K562 (cell line): ENCODE measurements around the gene PLXNB1. TPM values are rescaled to one million over a fixed set of nuclear protein-coding genes. Genes with fewer than 3 reads are reported as not detected.

Experiments used
- ATAC-seq: fragments of 200-7000 bp; cut with Tn5 transposase; 3 replicates; pipeline ENCODE4 v1.9.1; 2020; ENCODE audit warnings: moderate library complexity
- BruUV-seq: library from RNA; stranded (reverse); fragments of 400-500 nt; replicated peaks from 2 replicates; lab custom pipeline; 2021; lab: Mats Ljungman, UMichigan
- CTCF ChIA-PET: fragments of 300-600 bp; formaldehyde crosslinking; extraction: SDS; loops from one replicate; lab custom pipeline; 2021; ENCODE audit warnings: low intra/inter-chr PET ratio; lab: Yijun Ruan, JAX
- POLR2A ChIA-PET: fragments of 300-600, 350-650 bp; sonication (Branson Sonifier 250); formaldehyde crosslinking; extraction: SDS; loops from one replicate; lab custom pipeline; 2021; ENCODE audit warnings: antibody characterized with exemption, inconsistent platforms; lab: Yijun Ruan, JAX
- DNase-seq, 4 experiments: peaks; one replicate each; pipeline versions ENCODE4 v3.0.0 to v3.0.0-alpha.2; 2011 to 2018; ENCODE audit warnings: low spot score in 3 of 4, mixed read lengths in 3 of 4; ENCODE audit errors: extremely low read depth in 1 of 4
- FAIRE-seq: peaks from 2 replicates; lab custom pipeline; 2011; peaks lifted over from hg19 to GRCh38; lab: Jason Lieb, UNC
- H2AFZ ChIP-seq: 2 replicates; pipeline ENCODE4 v1.6.0; 2011; ENCODE audit warnings: low read depth, low read length, control low read depth, inconsistent platforms
- H3K27ac ChIP-seq: fragments of 200-600 bp; 3 replicates; pipeline ENCODE4 v1.8.0; 2011; ENCODE audit warnings: low read depth, mild to moderate bottlenecking, control low read depth, inconsistent platforms, low read length, moderate library complexity, mixed read lengths; ENCODE audit errors: extremely low read depth
- H3K27me3 ChIP-seq, 2 experiments: fragments of 300-600 bp in 1 of 2; 2 replicates in 1 of 2; 3 replicates in 1 of 2; pipeline versions ENCODE4 v1.6.0 to v1.8.0; 2011; ENCODE audit warnings: inconsistent platforms in 2 of 2, low read length in 2 of 2, mild to moderate bottlenecking in 1 of 2, mixed read lengths in 1 of 2, moderate library complexity in 1 of 2; ENCODE audit not compliant: control insufficient read depth in 2 of 2, insufficient read depth in 2 of 2
- H3K36me3 ChIP-seq: fragments of 300-600 bp; 3 replicates; pipeline ENCODE4 v1.8.0; 2011; ENCODE audit warnings: mild to moderate bottlenecking, low read length, inconsistent platforms; ENCODE audit not compliant: control insufficient read depth, insufficient read depth
- H3K4me1 ChIP-seq, 2 experiments: fragments of 200-600 bp in 1 of 2; replicated peaks in 1 of 2; 2 replicates in 1 of 2; 3 replicates in 1 of 2; pipeline versions ENCODE4 v1.5.1 to v1.8.0; 2011; ENCODE audit warnings: inconsistent platforms in 2 of 2, low read length in 2 of 2, mild to moderate bottlenecking in 1 of 2, mixed read lengths in 1 of 2, moderate library complexity in 1 of 2; ENCODE audit not compliant: control insufficient read depth in 2 of 2, insufficient read depth in 2 of 2
- H3K4me2 ChIP-seq: 2 replicates; pipeline ENCODE4 v1.6.1; 2011; ENCODE audit warnings: low read length, control low read depth, inconsistent platforms, mixed read lengths; ENCODE audit not compliant: insufficient read depth
- H3K4me3 ChIP-seq: fragments of 200-600 bp; sonication (generic), shearing (Covaris generic); 2 replicates; pipeline ENCODE4 v1.5.1; 2016; ENCODE audit warnings: control low read depth, inconsistent platforms
- H3K79me2 ChIP-seq: fragments of 200-600 bp; 3 replicates; pipeline ENCODE4 v1.8.0; 2011; ENCODE audit warnings: low read length, inconsistent platforms; ENCODE audit not compliant: control insufficient read depth, insufficient read depth
- H3K9ac ChIP-seq, 2 experiments: 2 replicates each; pipeline versions ENCODE4 v1.6.0 to v1.6.1; 2011; ENCODE audit warnings: low read depth in 2 of 2, low read length in 2 of 2, control low read depth in 1 of 2, inconsistent platforms in 1 of 2, mild to moderate bottlenecking in 1 of 2, mixed read lengths in 1 of 2; ENCODE audit not compliant: insufficient read depth in 1 of 2
- H3K9me1 ChIP-seq: one replicate; pipeline ENCODE4 v1.6.0; 2011; ENCODE audit warnings: inconsistent platforms, mild to moderate bottlenecking, low read length, moderate library complexity; ENCODE audit not compliant: control insufficient read depth, insufficient read depth
- H3K9me3 ChIP-seq: replicated peaks from 2 replicates; pipeline ENCODE4 v1.5.1; 2011; ENCODE audit warnings: low read depth, low read length, inconsistent platforms; ENCODE audit not compliant: control insufficient read depth, insufficient read depth
- H4K20me1 ChIP-seq: replicated peaks from 2 replicates; pipeline ENCODE4 v1.6.1; 2011; ENCODE audit warnings: low read length, inconsistent platforms, mixed read lengths; ENCODE audit not compliant: control insufficient read depth, insufficient read depth
- CTCF ChIP-seq, 3 experiments: IDR thresholded peaks in 2 of 3; conservative IDR thresholded peaks in 1 of 3; 2 replicates each; pipeline ENCODE4 v1.5.1; 2011 to 2012; ENCODE audit warnings: low read length in 3 of 3, mild to moderate bottlenecking in 3 of 3, control low read depth in 2 of 3, improper control_type of control experiment in 1 of 3, inconsistent platforms in 1 of 3, low read depth in 1 of 3, mixed read lengths in 1 of 3, moderate library complexity in 1 of 3; ENCODE audit not compliant: insufficient read depth in 2 of 3
- E2F8 ChIP-seq: fragments of 450-650 bp; IDR thresholded peaks from 2 replicates; pipeline ENCODE4 v1.7.1; 2018; ENCODE audit warnings: mild to moderate bottlenecking, low read depth; ENCODE audit not compliant: partially characterized antibody
- ZNF696 ChIP-seq: fragments of 250-450 bp; sonication (Bioruptor Pico); conservative IDR thresholded peaks from 2 replicates; pipeline ENCODE4 v1.4.0; 2020; ENCODE audit warnings: mild to moderate bottlenecking, moderate library complexity
- WGBS: fragments of 100-300 bp; shearing (Covaris generic); methylation state at CpG from one replicate; pipeline ENCODE4 v1.1.6; 2016; ENCODE audit warnings: low coverage, mixed read lengths; ENCODE audit not compliant: insufficient coverage; ENCODE audit errors: missing lambda C conversion rate; 5-methylcytosine and 5-hydroxymethylcytosine counted together
- in situ Hi-C: fragments of 300-500 bp; cut with MboI; formaldehyde crosslinking; loops from 4 replicates; pipeline ENCODE4 v1.15.0; 2018; ENCODE audit warnings: inconsistent platforms, mixed read lengths
- intact Hi-C: fragments of 100-400 bp; cut with micrococcal nuclease; formaldehyde crosslinking; loops from 2 replicates; pipeline ENCODE4 v1.14.2; 2022
- polyA plus RNA-seq, 8 experiments: library from polyadenylated mRNA; depleted of rRNA in 4 of 8; stranded (reverse) in 5 of 8; unstranded in 3 of 8; fragments of >200 nt; fragmentation: Nextera tagmentation in 2 of 8; fragmentation: Illumina TruSeq in 1 of 8; extraction: Ambion mirVana in 2 of 8; extraction: Trizol in 1 of 8; gene quantifications; 2 replicates each; pipeline versions ENCODE4 v1.2.1 to v1.2.3, GENCODE V29; 2011 to 2014; ENCODE audit warnings: inconsistent platforms in 1 of 8, missing spikeins in 1 of 8
- total RNA-seq, 7 experiments: library from RNA; depleted of rRNA in 6 of 7; stranded (reverse); fragments of >200 nt in 6 of 7; fragmentation: Illumina TruSeq in 2 of 7; extraction: Trizol in 2 of 7; gene quantifications; 2 replicates each; pipeline versions ENCODE4 v1.2.1 to v1.2.3, GENCODE V29; 2011 to 2021; ENCODE audit warnings: low replicate concordance in 1 of 7
- TF ChIP-seq, protein P1 (sequence below), 2 experiments: fragments of 450-650 bp in 1 of 2; sonication (generic) in 1 of 2; formaldehyde crosslinking in 1 of 2; IDR thresholded peaks; 2 replicates each; pipeline versions ENCODE4 v1.7.1 to v1.9.0; 2016 to 2022; ENCODE audit warnings: inconsistent platforms in 1 of 2, mild to moderate bottlenecking in 1 of 2, missing genetic modification reagents in 1 of 2

The PLXNB1 gene
- total and polyA plus RNA-seq, 9 of the 15 experiments (the other 6 are each of a cell fraction or from before 2014, with no cell fraction given): 0.17 to 17.4 (median 6.0) TPM

DNA sequence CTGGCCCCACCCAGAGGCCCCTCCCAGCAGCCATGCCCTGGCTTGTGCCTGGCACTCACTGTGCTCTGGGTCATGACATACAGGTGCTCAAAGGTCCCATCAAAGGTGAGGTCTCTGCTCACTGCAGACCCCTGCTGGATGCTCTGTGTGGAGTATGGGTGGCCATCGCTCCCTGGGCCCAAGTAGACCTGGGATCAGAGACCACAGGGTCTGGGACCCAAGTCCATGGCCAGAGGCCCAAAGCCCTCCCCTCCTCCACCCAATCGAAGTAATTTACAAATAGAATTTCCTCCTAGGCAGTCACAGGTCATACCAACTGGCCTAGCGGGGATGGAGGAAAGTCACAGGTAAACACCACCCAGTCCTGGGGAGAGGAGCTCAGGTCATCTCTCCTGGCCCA is 7.6 kb downstream of the PLXNB1 start:
- no peaks in the 10 kb centered on the region for H3K79me2 ChIP-seq
- H3K9ac ChIP-seq: no peak overlapping the region
- DNase-seq (no peak), FAIRE-seq (no peak), ATAC-seq (no peak)
- no peaks in the 10 kb centered on the region for H4K20me1 ChIP-seq
- ChIA-PET CTCF (no interaction called here), POLR2A (interaction anchor here (0.6 to 1.0 kb wide), 3 partner anchors 10 to 187 kb away, joined by 3 to 4 read pairs (median 4); partner anchors contain the start of gene UQCRC1)
- no peaks in the 10 kb centered on the region for H3K9me1 ChIP-seq
- BruUV-seq: no TSS peak
- intact Hi-C loops (no loop called here), in situ Hi-C loops (no loop called here)
- no peaks in the 10 kb centered on the region for H3K27me3 ChIP-seq
- no peak overlapping the region for H3K27ac ChIP-seq
- H3K9me3 ChIP-seq: no peaks in the 10 kb centered on the region
- no peak overlapping the region for H3K4me3 ChIP-seq
- peaks cover 0 to 27% of the 10 kb centered on the region in 2 experiments; a peak in 2 of 5 replicates for H3K4me1 ChIP-seq
- H3K4me2 ChIP-seq: no peak overlapping the region
- H3K36me3 ChIP-seq: no peaks in the 10 kb centered on the region
- TF ChIP-seq CTCF (IDR thresholded peaks at IDR 0.05 in 2 of 3, conservative IDR thresholded peaks at IDR 0.05 in 1 of 3; ENCODE audit: insufficient read depth in 2 of 3, low read depth in 1 of 3, low read length in 3 of 3): peak in 1 of 3 experiments; percentile 6; a peak in 1 of 6 replicates
- TF ChIP-seq, protein P1, sequence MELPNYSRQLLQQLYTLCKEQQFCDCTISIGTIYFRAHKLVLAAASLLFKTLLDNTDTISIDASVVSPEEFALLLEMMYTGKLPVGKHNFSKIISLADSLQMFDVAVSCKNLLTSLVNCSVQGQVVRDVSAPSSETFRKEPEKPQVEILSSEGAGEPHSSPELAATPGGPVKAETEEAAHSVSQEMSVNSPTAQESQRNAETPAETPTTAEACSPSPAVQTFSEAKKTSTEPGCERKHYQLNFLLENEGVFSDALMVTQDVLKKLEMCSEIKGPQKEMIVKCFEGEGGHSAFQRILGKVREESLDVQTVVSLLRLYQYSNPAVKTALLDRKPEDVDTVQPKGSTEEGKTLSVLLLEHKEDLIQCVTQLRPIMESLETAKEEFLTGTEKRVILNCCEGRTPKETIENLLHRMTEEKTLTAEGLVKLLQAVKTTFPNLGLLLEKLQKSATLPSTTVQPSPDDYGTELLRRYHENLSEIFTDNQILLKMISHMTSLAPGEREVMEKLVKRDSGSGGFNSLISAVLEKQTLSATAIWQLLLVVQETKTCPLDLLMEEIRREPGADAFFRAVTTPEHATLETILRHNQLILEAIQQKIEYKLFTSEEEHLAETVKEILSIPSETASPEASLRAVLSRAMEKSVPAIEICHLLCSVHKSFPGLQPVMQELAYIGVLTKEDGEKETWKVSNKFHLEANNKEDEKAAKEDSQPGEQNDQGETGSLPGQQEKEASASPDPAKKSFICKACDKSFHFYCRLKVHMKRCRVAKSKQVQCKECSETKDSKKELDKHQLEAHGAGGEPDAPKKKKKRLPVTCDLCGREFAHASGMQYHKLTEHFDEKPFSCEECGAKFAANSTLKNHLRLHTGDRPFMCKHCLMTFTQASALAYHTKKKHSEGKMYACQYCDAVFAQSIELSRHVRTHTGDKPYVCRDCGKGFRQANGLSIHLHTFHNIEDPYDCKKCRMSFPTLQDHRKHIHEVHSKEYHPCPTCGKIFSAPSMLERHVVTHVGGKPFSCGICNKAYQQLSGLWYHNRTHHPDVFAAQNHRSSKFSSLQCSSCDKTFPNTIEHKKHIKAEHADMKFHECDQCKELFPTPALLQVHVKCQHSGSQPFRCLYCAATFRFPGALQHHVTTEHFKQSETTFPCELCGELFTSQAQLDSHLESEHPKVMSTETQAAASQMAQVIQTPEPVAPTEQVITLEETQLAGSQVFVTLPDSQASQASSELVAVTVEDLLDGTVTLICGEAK (IDR thresholded peaks at IDR 0.05): no peak
- TF ChIP-seq, protein P1 (CRISPR knock-in tag; IDR thresholded peaks at IDR 0.05): no peak
- TF ChIP-seq ZNF696 (CRISPR knock-in tag): no peak
- TF ChIP-seq E2F8: no peak
- no peak overlapping the region for H2AFZ ChIP-seq
- WGBS: 77% methylated on average over 3 of the region's 3 CpGs
